HEK293 (cell line): ENCODE measurements around the gene TCEA3.

Source experiments
- FEZF1 ChIP-seq: fragments of 450-650 bp; formaldehyde crosslinking; IDR thresholded peaks from 2 replicates; pipeline ENCODE4 v1.5.1; 2016; ENCODE audit warnings: missing biosample characterization, missing genetic modification characterization
- GLI2 ChIP-seq: fragments of 450-650 bp; formaldehyde crosslinking; IDR thresholded peaks from 2 replicates; pipeline ENCODE4; 2017; ENCODE audit warnings: missing biosample characterization, missing genetic modification characterization, low read depth, borderline replicate concordance
- GLIS1 ChIP-seq: fragments of 450-650 bp; formaldehyde crosslinking; IDR thresholded peaks from 2 replicates; pipeline ENCODE4 v1.5.1; 2016; ENCODE audit warnings: missing biosample characterization, missing genetic modification characterization
- KLF7 ChIP-seq: fragments of 450-650 bp; formaldehyde crosslinking; IDR thresholded peaks from 2 replicates; pipeline ENCODE4 v1.5.1; 2016; ENCODE audit warnings: missing biosample characterization, missing genetic modification characterization, borderline replicate concordance
- OSR2 ChIP-seq: fragments of 450-650 bp; formaldehyde crosslinking; IDR thresholded peaks from 2 replicates; pipeline ENCODE4 v1.5.1; 2016; ENCODE audit warnings: missing biosample characterization, missing genetic modification characterization
- PRDM6 ChIP-seq: fragments of 450-650 bp; formaldehyde crosslinking; IDR thresholded peaks from 2 replicates; pipeline ENCODE4 v1.5.1; 2017; ENCODE audit warnings: missing biosample characterization, missing genetic modification characterization
- REST ChIP-seq: fragments of 450-650 bp; formaldehyde crosslinking; IDR thresholded peaks from 2 replicates; pipeline ENCODE4 v1.5.1; 2016; ENCODE audit warnings: missing biosample characterization, missing genetic modification characterization
- SP7 ChIP-seq: fragments of 450-650 bp; formaldehyde crosslinking; IDR thresholded peaks from 2 replicates; pipeline ENCODE4 v1.5.1; 2016; ENCODE audit warnings: missing biosample characterization, missing genetic modification characterization
- WT1 ChIP-seq: fragments of 450-650 bp; formaldehyde crosslinking; IDR thresholded peaks from 2 replicates; pipeline ENCODE4 v1.5.1; 2016; ENCODE audit warnings: missing biosample characterization, missing genetic modification characterization
- ZBTB17 ChIP-seq: fragments of 450-650 bp; formaldehyde crosslinking; IDR thresholded peaks from 2 replicates; pipeline ENCODE4 v1.5.1; 2016; ENCODE audit warnings: missing biosample characterization, missing genetic modification characterization
- ZBTB26 ChIP-seq: fragments of 450-650 bp; formaldehyde crosslinking; optimal IDR thresholded peaks from 2 replicates; pipeline ENCODE3; 2016; ENCODE audit warnings: missing biosample characterization, mild to moderate bottlenecking, missing genetic modification characterization
- ZBTB44 ChIP-seq: fragments of 450-650 bp; IDR thresholded peaks from 2 replicates; pipeline ENCODE4 v1.5.1; 2018; ENCODE audit warnings: missing biosample characterization, mild to moderate bottlenecking, missing genetic modification characterization
- ZFHX2 ChIP-seq: fragments of 450-650 bp; formaldehyde crosslinking; conservative IDR thresholded peaks from 2 replicates; pipeline ENCODE4 v1.5.1; 2016; ENCODE audit warnings: missing biosample characterization, missing genetic modification characterization
- ZNF121 ChIP-seq: fragments of 450-650 bp; formaldehyde crosslinking; IDR thresholded peaks from 2 replicates; pipeline ENCODE4 v1.5.1; 2016; ENCODE audit warnings: missing biosample characterization, missing genetic modification characterization
- ZNF184 ChIP-seq: fragments of 450-650 bp; IDR thresholded peaks from 2 replicates; pipeline ENCODE4 v1.5.1; 2018; ENCODE audit warnings: missing biosample characterization, mild to moderate bottlenecking, missing genetic modification characterization
- ZNF221 ChIP-seq: fragments of 450-650 bp; formaldehyde crosslinking; IDR thresholded peaks from 2 replicates; pipeline ENCODE4 v1.5.1; 2017; ENCODE audit warnings: missing biosample characterization, missing genetic modification characterization, borderline replicate concordance
- ZNF223 ChIP-seq: fragments of 450-650 bp; formaldehyde crosslinking; IDR thresholded peaks from 2 replicates; pipeline ENCODE4 v1.5.1; 2016; ENCODE audit warnings: missing biosample characterization, missing genetic modification characterization
- ZNF274 ChIP-seq, 2 experiments: fragments of 200-500 bp in 1 of 2; fragments of 450-650 bp in 1 of 2; sonication (Bioruptor generic) in 1 of 2; formaldehyde crosslinking in 1 of 2; IDR thresholded peaks; 2 replicates each; pipeline versions ENCODE4 v1.5.1 to v1.6.1; 2014 to 2016; ENCODE audit warnings: borderline replicate concordance in 1 of 2, inconsistent platforms in 1 of 2, low read length in 1 of 2, missing biosample characterization in 1 of 2, missing genetic modification characterization in 1 of 2
- ZNF341 ChIP-seq: fragments of 450-650 bp; formaldehyde crosslinking; IDR thresholded peaks from 2 replicates; pipeline ENCODE4; 2016; ENCODE audit warnings: low read depth, missing biosample characterization, missing genetic modification characterization
- ZNF366 ChIP-seq: fragments of 450-650 bp; formaldehyde crosslinking; conservative IDR thresholded peaks from 2 replicates; pipeline ENCODE4 v1.5.1; 2016; ENCODE audit warnings: missing biosample characterization, missing genetic modification characterization
- ZNF518A ChIP-seq: fragments of 450-650 bp; formaldehyde crosslinking; conservative IDR thresholded peaks from 2 replicates; pipeline ENCODE4 v1.5.1; 2016; ENCODE audit warnings: low read depth, missing biosample characterization, missing genetic modification characterization
- ZNF600 ChIP-seq: fragments of 450-650 bp; formaldehyde crosslinking; IDR thresholded peaks from 2 replicates; pipeline ENCODE4 v1.5.1; 2016; ENCODE audit warnings: missing biosample characterization, missing genetic modification characterization
- ZSCAN18 ChIP-seq: fragments of 450-650 bp; formaldehyde crosslinking; IDR thresholded peaks from 2 replicates; pipeline ENCODE4 v1.5.1; 2016; ENCODE audit warnings: missing biosample characterization, missing genetic modification characterization

TCEA3 gene

GRCh38 chr1:23376890-23377811 is 47.4 kb downstream of the TCEA3 start (continued):
- TF ChIP-seq ZNF518A (tag by site-specific recombination) (no peak), REST (tag by site-specific recombination) (no peak), ZBTB26 (tag by site-specific recombination) (no peak), OSR2 (tag by site-specific recombination) (peak; percentile 35; the same call in 1 of the 2 replicates), ZBTB17 (peak; percentile 81), PRDM6 (tag by site-specific recombination) (peak; percentile 61), ZNF184 (tag by site-specific recombination) (no peak), ZNF223 (tag by site-specific recombination) (0 out of 2 replicates have a peak, but pooled peaks have one; percentile 41), ZNF341 (tag by site-specific recombination) (peak; percentile 18; the same call in 1 of the 2 replicates), ZNF221 (tag by site-specific recombination) (no peak), GLI2 (tag by site-specific recombination) (no peak), ZNF121 (tag by site-specific recombination) (peak; percentile 51; the same call in 1 of the 2 replicates), ZNF274 (IDR thresholded peaks at IDR 0.05; ENCODE audit: low read length) (no peak), ZNF274 (tag by site-specific recombination; IDR thresholded peaks at IDR 0.05; ENCODE audit: borderline replicate concordance) (no peak), ZNF600 (peak; percentile 87), ZSCAN18 (tag by site-specific recombination) (no peak), WT1 (no peak), SP7 (tag by site-specific recombination) (peak; percentile 58), KLF7 (tag by site-specific recombination) (no peak), GLIS1 (tag by site-specific recombination) (peak; percentile 62; the same call in 1 of the 2 replicates), ZFHX2 (peak; percentile 90), ZBTB44 (no peak), FEZF1 (tag by site-specific recombination) (0 out of 2 replicates have a peak, but pooled peaks have one; percentile 23), ZNF366 (peak; percentile 29)
